Non-pigmented ciliary epithelial cell (primary cell): Measurements from ENCODE around the gene HBB.

Experiments
- DNase-seq: peaks from one replicate; pipeline ENCODE4 v3.0.0-alpha.2; 2010; ENCODE audit warnings: low read depth

The HBB gene

DNA sequence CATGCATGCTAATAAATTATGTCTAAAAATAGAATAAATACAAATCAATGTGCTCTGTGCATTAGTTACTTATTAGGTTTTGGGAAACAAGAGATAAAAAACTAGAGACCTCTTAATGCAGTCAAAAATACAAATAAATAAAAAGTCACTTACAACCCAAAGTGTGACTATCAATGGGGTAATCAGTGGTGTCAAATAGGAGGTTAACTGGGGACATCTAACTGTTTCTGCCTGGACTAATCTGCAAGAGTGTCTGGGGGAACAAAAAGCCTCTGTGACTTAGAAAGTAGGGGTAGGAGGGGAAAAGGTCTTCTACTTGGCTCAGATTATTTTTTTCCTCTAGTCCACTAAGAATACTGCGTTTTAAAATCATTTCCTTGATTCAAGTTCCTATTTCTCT is 810 bp upstream of the HBB start:
- no peak for DNase-seq

DNA sequence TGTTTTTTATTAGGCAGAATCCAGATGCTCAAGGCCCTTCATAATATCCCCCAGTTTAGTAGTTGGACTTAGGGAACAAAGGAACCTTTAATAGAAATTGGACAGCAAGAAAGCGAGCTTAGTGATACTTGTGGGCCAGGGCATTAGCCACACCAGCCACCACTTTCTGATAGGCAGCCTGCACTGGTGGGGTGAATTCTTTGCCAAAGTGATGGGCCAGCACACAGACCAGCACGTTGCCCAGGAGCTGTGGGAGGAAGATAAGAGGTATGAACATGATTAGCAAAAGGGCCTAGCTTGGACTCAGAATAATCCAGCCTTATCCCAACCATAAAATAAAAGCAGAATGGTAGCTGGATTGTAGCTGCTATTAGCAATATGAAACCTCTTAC is 1.4 kb downstream of the HBB start:
- DNase-seq, result no peak

DNA sequence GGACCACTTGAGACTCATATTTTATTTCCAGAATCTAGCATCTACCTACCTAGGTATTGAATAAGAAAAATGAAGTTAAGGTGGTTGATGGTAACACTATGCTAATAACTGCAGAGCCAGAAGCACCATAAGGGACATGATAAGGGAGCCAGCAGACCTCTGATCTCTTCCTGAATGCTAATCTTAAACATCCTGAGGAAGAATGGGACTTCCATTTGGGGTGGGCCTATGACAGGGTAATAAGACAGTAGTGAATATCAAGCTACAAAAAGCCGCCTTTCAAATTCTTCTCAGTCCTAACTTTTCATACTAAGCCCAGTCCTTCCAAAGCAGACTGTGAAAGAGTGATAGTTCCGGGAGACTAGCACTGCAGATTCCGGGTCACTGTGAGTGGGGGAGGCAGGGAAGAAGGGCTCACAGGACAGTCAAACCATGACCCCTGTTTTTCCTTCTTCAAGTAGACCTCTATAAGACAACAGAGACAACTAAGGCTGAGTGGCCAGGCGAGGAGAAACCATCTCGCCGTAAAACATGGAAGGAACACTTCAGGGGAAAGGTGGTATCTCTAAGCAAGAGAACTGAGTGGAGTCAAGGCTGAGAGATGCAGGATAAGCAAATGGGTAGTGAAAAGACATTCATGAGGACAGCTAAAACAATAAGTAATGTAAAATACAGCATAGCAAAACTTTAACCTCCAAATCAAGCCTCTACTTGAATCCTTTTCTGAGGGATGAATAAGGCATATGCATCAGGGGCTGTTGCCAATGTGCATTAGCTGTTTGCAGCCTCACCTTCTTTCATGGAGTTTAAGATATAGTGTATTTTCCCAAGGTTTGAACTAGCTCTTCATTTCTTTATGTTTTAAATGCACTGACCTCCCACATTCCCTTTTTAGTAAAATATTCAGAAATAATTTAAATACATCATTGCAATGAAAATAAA is 2.1 kb downstream of the HBB start:
- DNase-seq, result no peak

DNA sequence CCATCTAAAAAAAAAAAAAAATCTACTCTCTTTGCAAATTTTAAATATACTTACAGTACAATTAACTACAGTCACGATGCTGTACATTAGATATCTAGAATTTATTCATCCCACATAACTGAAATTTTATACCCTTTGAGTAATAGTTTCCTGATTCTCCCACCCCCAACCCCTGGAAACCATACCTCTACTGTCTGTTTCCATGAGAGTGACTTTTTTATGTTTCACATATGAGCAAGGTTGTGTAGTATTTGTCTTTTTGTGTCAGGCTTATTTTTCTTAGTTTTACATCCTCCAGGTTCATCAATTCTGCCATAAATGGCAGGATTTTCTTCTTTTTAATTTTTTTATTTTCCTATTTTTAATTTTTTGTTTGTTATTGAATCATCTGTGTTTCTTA is 3.2 kb downstream of the HBB start:
- DNase-seq, result no peak

DNA sequence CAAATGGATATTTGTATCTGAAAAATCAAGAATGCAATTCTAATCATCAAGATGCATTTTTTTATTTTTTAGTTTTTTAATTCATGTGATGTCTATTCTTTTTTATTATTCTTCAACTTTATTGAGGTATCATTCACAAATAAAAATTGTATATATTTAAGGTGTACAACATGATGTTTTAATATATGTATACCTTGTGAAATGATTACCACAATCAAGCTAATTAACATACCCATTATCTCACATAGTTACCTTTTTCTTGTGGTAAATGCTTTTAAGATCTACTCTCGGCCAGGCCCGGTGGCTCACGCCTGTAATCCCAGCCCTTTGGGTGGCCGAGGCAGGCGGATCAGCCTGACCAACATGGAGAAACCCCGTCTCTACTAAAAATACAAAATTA is 3.7 kb downstream of the HBB start:
- no peak for DNase-seq

DNA sequence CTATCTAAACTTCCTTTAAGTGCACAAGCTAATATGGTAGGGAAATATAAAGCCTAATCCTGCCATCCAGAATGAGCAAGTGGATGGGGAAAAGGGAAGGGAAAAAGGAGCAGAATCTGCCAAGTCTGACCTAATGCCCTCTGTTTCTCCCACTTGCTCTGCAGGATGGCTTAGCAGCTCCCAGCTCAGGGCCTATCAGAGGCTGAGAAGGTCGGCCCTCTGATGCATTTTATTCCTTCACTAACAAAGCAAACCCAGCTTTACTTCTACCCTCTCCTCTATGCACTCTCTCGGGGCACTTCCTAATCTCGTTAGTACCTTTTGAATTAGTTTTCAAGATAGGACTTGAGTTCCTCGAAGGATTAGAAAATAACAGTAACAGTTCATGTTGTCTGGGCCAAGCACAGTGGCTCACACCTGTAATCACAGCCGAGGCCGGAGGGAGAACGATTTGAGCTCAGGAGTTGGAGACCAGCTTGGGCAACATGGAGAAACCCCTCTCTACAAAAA is 16.4 kb downstream of the HBB start:
- DNase-seq, result no peak

DNA sequence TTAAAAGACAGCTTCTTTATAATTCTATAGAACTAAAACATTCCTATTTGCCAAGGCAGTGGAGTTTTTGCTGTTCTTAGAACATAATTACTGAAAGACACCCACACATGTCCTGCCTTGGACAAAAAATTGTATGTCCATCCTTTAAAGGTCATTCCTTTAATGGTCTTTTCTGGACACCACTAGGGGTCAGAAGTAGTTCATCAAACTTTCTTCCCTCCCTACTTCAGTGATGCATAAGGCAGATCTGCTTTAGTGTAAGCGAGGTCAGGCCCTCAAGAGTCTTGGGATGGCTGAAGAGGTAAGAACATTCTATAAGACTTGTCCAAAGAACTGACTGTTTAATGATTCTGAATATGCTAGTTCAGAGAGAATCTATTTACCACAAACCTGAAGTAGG is 22.1 kb downstream of the HBB start:
- DNase-seq, result peak; percentile 50

DNA sequence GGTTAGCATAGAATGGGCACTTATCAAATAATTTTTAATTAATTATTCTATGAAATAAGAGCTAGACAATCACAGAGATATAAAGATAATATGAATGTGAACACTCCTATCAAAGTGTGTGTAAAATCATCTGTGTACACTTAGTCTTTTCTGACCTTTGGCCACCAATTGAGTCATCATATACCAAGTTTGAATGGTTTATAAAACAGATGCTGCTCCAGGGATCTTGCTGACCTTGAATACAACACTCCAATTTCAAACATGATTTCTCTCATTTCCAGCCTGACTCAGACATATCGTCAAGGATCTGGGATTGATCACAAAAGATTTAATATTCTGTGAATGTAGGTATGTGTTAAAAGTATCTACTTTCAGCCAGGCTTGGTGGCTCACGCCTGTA is 23.5 kb downstream of the HBB start:
- no peak for DNase-seq

DNA sequence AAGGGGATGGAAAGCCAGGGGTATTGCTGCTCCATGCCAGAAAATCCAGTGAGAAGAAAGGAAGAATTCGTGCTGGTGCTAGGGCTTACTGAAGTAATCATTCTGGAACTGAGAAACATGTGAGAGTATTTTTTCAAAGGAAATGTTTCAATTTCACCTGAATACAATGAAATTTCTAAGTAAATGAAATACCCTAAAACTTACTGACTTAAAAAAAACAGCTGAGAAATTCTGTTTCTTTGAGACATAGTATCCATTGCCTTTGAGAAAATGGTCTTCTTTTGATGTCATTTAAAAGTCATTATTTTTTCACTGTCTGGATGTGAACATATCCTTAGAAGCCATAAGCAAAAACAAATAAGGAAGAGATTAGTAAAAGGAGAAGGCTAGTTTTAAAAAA is 26.3 kb downstream of the HBB start, which contains the start of gene OR51V1:
TSS of gene OR51V1 (minus strand) at position 101 of the 400 bp plus-strand sequence. CDS start at position 101, 0 bp downstream.
- DNase-seq, result no peak

DNA sequence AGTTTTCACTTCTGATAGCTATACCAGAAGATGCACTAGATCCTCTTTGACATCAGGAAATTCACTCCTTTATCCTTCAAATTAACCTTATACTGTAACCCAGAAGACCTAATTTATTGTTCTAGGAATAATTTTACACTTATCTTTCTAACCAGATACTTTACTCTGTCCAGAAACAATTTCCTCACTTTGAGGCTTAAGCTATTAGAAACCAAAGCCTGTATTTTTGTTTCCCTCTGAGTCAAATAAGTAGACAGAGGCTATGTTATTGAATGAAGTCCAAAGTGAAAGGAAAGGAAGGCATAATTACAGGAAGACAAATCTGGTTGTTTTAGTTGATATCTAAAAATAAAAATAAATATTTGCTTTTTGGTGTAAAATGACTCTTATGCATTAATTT is 28.6 kb downstream of the HBB start:
- no peak for DNase-seq

DNA sequence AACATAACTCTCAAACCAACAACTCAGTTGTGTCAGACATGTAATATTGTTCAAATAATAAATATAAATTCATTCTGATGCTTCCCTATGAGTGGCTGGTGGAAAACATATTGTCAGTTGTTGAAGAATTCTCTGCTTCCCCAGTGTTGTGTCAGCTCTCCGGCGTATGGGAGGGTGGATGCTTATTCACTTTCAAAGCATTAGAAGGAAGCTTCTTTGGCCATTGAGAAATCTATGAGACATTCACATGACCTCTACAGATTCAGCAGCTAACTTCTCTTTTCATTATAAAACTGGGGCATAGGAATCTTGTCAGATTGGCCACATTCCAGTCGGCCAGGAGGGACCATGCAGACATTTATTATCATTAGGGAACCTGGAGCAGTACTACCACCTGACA is 29.3 kb downstream of the HBB start:
- DNase-seq, result peak; percentile 17

DNA sequence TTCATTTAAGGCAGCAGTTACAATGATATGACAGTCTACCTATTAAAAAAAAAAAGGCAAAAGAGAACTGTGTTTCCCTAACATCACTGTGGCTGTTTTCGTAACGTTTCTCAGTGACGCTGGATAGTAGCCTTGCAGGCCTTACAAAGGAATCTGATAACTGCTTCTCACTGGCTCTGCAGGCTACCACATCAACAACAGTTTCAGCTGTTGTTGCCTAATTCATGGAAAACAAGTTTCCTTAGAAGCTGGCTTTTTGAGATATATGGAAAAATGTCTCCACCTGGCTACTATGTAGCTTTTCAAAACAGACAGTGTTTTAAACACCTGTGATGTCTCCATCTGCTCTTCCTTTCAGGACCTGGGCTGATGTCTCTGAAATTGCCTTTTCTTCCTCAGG is 30.1 kb downstream of the HBB start:
- DNase-seq, result no peak

DNA sequence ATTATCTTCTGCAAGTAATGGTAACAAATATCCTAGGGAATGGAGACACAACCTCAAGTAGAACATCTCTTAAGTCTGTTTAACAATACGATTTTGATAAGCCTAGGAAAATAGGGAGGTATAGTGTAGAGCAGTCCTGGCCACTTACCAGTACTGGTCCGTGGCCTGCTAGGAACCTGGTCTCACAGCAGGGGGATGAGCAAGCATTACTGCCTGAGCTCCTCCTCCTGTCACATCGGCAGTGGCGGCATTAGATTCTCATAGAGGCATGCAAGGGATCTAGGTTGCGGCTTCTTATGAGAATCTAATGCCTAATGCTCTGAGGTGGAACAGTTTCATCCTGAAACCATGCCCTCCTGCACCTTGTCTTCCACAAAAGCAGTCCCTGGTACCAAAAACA is 30.8 kb downstream of the HBB start:
- DNase-seq, result no peak

DNA sequence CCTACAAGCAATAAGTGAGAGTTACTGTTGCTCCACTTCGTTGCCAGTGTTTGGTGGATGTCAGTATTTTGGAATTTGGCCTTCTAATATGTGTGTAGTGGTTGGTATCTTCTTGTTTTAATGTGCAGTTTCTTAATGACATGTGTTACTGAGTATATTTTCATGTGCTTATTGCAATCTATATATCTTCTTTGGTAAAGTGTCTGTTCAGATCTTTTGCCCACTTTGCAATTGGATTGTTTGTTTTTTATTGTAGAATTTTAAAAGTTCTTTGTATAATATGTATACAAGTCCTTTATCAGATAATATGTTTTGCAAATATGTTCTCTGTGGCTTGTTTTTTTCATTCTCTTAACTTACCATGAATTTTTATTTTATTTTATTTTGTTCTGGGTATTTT is 34.1 kb downstream of the HBB start:
- no peak for DNase-seq

DNA sequence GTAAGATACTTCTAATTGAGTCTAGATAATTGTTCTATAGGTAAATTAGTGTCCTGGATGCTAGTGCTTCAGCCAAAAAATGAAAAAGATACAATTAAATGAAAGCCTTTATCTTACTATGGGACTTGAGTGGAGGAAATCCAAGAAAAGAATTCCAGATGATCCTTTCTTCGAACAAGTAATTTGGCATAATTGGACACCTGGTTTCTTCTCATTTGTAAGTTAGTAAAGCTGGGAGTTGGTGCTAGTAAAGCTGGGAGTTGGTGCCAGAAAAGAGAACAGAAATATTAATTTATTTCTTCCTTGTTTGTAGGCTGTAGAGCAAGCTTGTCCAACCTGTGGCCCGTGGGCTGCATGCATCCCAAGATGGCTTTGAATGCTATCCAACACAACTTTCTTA is 38.7 kb downstream of the HBB start:
- no peak for DNase-seq

DNA sequence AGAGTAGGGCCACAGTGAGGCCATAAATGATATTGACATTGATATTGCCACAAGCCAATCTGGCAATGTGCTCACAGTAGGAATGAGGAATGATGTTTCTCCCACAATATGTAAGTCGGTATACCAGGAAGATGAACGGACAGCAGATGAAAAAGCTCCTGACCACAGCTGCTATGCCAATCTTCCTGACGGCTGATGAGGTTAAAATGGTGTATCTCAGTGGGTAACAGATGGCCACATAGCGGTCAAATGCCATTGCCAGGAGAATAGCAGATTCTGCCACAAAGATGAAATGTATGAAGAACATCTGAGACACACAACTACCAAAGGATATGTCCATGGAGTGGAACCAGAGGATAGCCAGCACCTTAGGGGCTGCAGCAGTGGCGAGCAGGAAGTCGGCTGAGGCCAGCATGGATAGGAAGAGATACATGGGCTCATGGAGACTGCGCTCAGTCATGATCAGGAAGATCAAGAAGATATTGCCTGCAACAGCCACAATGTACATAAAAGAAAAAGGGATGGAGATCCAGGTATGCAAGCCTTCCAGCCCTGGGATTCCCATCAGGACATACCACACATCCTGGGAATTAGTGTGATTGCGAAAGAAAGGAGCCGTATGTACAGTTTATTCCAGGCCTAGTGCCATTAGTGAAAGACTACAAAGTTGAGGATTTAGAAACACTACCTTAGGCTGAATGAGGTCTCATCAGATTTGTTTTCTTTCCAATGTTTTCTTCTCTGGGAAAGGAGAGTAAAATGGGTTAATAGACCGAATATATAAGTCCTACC is 48.6 kb downstream of the HBB start:
- DNase-seq, result no peak
